Central memory CD4-positive, alpha-beta T cell (primary cell): ENCODE results near the gene CCSAP.
"Not testable (repeated sequence)": the region's sequence is repeated elsewhere in the genome, so short reads cannot be mapped to it uniquely, and the experiment has no call there.

Experiments used
- DNase-seq: peaks from one replicate; pipeline ENCODE4 v3.0.0; 2022
- total RNA-seq, 3 experiments: gene quantifications; one replicate each; lab custom pipeline; 2026; lab: John Stamatoyannopoulos, UW

The CCSAP gene, protein sequence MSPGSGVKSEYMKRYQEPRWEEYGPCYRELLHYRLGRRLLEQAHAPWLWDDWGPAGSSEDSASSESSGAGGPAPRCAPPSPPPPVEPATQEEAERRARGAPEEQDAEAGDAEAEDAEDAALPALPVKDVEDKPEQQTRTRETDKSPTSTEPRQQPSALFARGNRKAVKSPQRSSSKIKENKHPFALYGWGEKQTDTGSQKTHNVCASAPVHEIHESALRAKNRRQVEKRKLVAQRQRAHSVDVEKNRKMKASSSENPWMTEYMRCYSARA
- total RNA-seq, result 22.9 to 36.4 (median 34.7) reads per million in 3 experiments

DNA sequence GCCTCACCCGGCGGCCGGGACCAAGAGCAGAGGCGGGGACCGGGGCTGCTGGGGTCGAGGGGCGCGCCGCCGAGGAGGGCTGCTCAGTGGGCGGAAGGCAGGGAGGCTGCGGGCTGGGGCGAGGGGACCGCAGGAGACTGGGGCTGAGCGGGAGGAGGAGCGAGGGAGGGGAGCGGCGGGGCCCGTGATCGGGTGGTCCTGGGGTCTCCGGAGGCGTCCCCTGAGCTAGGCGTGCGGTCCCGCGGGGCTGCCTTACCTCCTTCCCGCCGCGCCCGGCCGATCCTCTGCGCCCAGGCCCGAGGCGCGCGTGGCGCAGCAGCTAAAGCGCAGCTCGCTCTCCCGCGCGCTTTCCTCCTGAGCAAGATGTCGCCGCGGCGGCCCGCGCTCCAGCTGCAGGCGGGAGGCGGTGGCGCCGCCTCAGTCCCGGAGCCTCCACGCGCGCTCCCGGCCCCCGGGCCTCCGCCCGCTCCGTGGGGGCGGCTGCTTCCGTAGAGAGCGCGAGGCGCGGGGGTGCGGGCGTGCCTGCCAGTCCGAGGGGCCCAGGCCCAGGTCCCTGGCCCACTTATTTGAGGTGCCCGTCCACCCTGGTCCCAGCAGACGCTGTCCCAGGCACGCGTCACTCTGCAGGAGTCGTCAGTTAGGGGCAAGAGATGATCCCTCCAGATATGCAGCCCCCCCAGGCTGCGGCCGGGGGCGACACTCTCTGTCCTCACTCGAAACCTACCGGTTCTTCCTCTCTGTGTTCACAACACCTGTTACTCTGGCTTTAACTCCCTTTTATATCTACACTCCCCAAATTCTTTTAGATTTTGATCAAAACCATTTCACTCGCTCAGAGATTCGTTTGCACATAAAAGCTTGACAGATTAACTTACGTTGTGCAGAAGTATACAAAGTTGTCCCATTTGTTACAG, at the start of gene CCSAP:
Gene CCSAP, minus strand, starts transcription at position 392 of the 914 bp plus-strand sequence. CDS start 582 bp downstream, outside the sequence.
- peak; percentile 67 for DNase-seq

DNA sequence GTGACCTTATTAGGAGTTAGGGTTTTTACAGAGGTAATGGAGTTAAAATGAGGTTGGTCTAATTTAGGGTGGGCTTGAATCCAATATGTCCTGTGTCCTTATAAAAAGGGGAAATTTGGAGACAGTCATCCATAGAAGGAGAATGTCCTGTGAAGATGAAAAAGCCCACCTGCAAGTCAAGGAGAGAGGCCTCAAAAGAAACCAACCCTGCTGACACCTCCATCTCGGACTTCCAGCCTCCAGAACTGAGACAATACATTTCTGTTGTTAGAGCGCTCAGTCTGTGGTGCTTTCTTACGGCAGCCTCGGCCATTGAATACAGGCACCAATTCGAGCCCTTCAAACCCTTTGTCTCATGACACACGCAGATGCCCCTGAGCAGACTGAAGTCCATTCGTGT, 47.3 kb upstream of the CCSAP start:
- DNase-seq, result no peak

GRCh38 chr1:229388897-229389580, 46.2 kb upstream of the CCSAP start:
- no peak for DNase-seq

GRCh38 chr1:229385853-229386456, 43.1 kb upstream of the CCSAP start:
- DNase-seq, result no peak

DNA sequence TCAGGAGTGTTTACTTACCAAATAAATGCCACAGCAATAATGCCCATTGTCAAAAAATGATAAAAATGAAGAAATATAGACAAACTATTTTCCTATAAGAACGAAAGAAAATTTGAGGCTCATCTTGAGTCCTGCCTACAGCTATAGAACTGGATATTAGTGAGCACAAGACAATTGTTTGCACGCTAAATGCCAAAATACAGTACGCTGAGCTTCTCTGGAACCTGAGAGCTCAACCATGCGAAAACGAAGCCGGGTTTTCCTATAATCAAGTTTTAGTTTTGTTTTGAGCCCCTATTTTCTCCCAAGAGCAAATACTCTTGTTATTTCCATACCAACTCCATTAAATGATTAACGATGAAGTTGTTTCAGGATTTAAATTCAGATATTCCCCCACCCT, 42.0 kb upstream of the CCSAP start:
- no peak for DNase-seq

DNA sequence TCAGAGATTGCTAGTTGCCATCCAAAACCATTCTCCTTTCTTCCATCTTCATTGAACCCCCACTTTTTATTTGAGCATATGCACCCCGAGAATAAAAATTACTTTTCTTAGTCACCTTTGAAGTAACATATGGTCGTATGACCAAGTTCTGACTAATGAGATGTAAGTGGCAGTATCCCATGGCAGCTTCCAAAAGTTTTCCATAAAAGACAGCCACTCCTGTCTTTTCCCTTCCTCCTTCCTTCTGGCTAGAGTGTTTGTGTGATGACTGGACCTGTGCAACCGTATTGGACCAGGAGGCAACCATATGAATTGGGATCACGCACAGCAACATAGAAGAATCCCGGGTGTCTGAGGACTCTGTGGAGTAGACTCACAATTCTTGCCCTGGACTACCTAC, 41.1 kb upstream of the CCSAP start:
- no peak for DNase-seq

- no peak for DNase-seq
Measured at GRCh38 chr1:229383188-229383587, 40.3 kb upstream of the CCSAP start.

DNA sequence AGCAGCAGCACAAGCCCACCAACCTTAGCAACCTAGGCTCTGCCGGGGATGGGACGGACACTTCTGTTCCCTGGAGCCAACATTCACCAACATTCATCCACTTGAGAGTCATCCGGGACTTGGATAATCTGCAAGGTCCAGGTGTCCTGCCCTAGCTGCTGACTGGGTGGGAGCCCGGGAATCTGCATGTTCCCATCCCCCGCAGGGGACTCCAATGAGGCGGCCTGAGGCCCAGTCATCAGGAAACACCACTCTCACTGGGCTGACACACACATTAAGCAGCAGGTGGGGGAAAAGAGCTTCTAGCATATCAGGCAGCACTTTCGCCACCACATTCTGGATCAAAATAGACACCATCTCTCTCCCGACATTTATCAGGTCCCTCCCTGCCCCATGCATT, 38.4 kb upstream of the CCSAP start:
- no peak for DNase-seq

- no peak for DNase-seq
Measured at GRCh38 chr1:229380536-229381160, 37.8 kb upstream of the CCSAP start.

DNA sequence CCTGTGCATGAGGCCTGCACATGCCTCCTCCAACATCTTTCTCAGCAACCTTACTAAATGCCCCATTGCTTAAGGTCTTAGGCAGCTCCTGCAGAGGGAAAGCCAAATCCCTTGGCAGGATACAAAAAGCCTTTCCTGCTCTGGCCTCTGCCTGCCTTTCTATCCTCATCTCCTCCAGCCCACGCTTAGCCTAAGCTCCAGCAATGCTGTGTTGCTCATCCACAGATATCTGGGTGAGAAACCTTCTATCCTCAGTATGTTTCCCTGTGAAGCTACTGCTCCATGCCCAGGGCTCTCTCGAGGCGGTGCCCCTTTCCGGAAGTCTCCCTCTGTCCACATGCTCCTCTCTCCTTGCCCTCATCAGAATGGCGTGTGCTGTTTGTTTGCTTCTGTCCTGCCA, 37.0 kb upstream of the CCSAP start:
- DNase-seq, result no peak

GRCh38 chr1:229378586-229379367, 35.9 kb upstream of the CCSAP start:
- no peak for DNase-seq

- DNase-seq, result not testable (repeated sequence)
Measured at GRCh38 chr1:229378035-229378434, 35.2 kb upstream of the CCSAP start.

DNA sequence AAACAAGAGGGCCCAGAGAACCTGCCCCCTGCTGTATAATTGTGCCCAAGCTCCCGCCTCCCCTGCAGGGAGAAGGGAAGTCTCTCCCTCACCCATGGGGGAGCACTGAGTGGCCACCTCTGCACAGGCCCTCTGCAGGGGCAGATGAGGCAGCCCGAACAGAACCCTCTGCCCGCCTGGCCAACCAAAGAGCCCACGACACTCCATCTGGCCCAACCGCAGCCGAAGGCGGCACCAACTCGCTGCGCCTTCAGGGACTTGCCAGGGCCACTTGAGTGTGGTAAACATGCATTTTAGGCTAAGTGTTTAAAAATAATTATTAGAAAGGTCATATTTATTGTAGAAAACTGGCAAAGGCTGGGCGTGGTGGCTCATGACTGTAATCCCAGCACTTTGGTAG, 34.6 kb upstream of the CCSAP start:
- no peak for DNase-seq

DNA sequence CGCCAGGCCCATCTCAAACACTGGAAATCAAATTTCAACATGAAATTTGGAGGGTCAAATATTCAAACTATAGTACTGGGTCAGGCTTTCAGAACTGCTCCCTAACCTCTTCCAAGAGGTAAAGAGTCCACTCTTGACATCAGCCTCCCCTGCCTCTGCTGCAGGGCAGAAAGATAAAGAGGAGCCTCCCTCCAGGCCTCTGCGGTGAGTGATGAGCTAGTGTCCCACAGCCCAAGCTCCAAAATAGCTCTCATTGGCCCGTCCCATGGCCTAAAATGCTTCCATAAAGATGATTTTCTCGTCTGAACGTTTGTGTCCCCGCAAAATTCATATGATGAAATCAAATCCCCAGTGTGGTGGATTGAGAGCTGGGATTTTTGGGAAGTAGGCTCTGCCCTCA, 33.7 kb upstream of the CCSAP start:
- no peak for DNase-seq

DNA sequence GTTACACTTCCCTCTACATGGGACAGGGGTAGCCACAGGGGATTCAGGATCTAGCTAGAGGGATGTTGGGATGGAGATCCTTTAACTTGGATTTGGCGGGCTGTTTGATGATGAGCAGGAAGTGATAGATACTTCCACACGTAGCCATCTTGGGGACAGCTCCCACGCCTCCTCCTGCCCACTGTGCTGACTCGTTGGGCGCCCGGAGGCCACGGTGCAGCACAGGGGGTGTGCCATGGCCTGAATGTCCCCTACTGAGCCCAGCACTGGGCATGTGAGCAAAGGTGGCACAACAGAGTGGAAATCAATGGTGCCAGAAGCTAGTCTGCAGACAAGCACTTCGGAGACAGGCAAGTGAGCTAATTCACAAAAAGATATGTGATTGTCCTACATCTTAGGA, 31.6 kb upstream of the CCSAP start:
- no peak for DNase-seq

DNA sequence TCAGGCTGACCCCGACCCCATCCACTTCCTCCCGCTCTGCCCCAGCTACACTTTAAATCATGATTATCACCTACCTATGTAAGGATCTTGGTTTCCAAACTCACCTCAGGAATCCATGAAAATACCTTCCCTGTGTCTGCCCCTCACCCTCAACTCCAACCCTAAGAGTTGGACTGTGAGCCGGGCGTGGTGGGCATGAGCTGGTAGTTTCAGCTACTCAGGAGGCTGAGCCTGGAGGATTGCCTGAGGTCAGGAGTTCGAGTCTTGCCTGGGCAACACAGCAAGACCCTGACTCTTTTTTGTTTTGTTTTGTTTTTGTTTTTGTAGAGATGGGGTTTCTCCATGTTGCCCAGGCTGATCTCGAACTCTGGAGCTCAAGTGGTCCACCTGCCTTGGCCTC, 30.5 kb upstream of the CCSAP start:
- DNase-seq, result no peak

- no peak for DNase-seq
Measured at GRCh38 chr1:229372251-229372650, 29.4 kb upstream of the CCSAP start.

GRCh38 chr1:229371624-229372023, 28.8 kb upstream of the CCSAP start:
- no peak for DNase-seq

GRCh38 chr1:229370601-229371021, 27.8 kb upstream of the CCSAP start:
- no peak for DNase-seq

GRCh38 chr1:229368347-229368746, 25.5 kb upstream of the CCSAP start:
- no peak for DNase-seq

DNA sequence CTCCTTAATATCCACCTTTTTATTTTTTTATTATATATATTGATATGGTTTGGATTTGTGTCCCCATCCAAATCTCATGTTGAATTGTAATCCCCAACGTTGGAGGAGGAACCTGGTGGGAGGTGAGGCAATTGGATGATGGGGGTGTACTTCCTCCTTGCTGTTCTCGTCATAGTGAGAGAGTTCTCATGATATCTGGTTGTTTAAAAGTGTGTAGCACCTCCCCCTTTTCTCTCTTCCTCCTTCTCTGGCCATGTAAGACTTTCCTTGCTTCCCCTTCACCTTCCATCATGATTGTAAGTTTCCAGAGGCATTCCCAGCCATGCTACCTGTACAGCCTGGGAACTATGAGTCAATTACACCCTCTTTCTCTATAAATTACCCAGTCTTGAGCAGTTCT, 22.7 kb upstream of the CCSAP start:
- DNase-seq, result no peak
